Motor neuron (in vitro differentiated cells): Measurements from ENCODE around the gene SPESP1. TPM values are rescaled to one million over a fixed set of nuclear protein-coding genes. Genes with fewer than 3 reads are reported as not detected.

ENCODE experiments used
- ATAC-seq, 8 experiments: fragments of 200-7000 bp; cut with Tn5 transposase; replicated peaks in 6 of 8; 2 replicates each; pipeline ENCODE4 v1.8.0; 2021; ENCODE audit warnings: mild to moderate bottlenecking in 8 of 8, moderate library complexity in 8 of 8
- H3K27ac ChIP-seq, 2 donors: fragments of 250-450 bp; sonication (Bioruptor Pico); 2 replicates each; pipeline ENCODE4 v1.9.0; 2021; ENCODE audit warnings: antibody characterized with exemption in 2 of 2, mild to moderate bottlenecking in 2 of 2, moderate library complexity in 1 of 2
- H3K4me1 ChIP-seq, 2 donors: fragments of 250-450 bp; sonication (Bioruptor Pico); replicated peaks in 1 of 2; 2 replicates each; pipeline ENCODE4 v1.6.1; 2021; ENCODE audit warnings: antibody characterized with exemption in 2 of 2, mild to moderate bottlenecking in 2 of 2, moderate library complexity in 1 of 2
- H3K4me3 ChIP-seq, 5 donors: fragments of 250-450 bp; sonication (Bioruptor Pico); 2 replicates each; pipeline ENCODE4 v1.9.0; 2021; ENCODE audit warnings: antibody characterized with exemption in 5 of 5, mild to moderate bottlenecking in 5 of 5, moderate library complexity in 4 of 5
- WGBS, 10 experiments: fragments of 450-650 bp; shearing (Covaris generic); methylation state at CpG; one replicate each; pipeline ENCODE4 v1.0.0; 2022; 5-methylcytosine and 5-hydroxymethylcytosine counted together
- in situ Hi-C, 9 experiments: fragments of 400-800 bp; cut with MboI; loops; one replicate each; pipeline ENCODE4 v1.15.0; 2021; ENCODE audit warnings: low sequenced_read_pairs in 9 of 9, low pct_unique_long_range_greater_than_20kb in 2 of 9; ENCODE audit not compliant: unreplicated experiment in 9 of 9
- total RNA-seq, 8 experiments: library from RNA; unstranded; fragments of 300-600 nt; gene quantifications; 2 replicates each; pipeline versions ENCODE4 v1.2.3 to v1.2.4, GENCODE V29; 2022

The SPESP1 gene
- 10 to 100 TPM in 1 of 8 experiments, under 1 TPM in 4, not detected in 3; 0.11 to 24.6 (median 0.21) TPM for total RNA-seq

DNA sequence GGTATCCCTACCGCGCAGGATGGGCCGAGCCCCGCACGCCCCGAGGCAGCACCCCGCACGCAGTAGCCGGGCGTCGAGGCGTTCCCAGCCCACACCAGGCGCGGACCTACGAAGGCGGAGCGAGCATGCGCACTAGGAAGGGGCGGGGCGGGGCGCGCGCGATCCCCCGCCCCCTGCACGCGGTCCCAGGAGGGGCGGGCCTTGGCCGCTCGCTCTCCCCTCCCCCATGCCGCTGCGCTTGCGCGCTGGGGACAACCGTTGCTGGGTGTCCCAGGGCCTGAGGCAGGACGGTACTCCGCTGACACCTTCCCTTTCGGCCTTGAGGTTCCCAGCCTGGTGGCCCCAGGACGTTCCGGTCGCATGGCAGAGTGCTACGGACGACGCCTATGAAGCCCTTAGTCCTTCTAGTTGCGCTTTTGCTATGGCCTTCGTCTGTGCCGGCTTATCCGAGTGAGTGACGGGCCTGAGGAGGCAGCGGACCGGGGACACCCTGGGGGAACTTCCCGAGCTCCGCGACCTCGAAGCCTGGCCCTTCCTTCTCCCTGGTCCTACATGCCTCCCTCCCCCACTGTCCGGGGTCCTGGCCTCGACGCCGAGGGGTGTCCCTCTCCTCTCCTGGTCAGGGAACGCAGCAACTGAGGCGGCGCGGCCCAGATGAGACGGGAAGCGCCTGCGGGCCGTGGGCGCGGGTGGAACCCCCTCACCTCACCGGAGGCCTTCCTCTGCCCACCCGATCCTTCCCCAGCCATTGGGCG lies at the start of gene SPESP1:
SPESP1 (plus strand) TSS at position 258 of the 755 bp plus-strand sequence; CDS start at position 387, 129 bp downstream.
- WGBS, 10 experiments, result 83 to 100% (median 96%) methylated on average over 2 to 11 of the region's 72 CpGs; no CpG with 5 or more reads in 6 of the 10 experiments
- Histone ChIP-seq H3K4me1 (no peaks in the 10 kb centered on the region), H3K4me3 (no peak within 1 kb of the TSS), H3K27ac (no peak within 1 kb of the TSS)
- ATAC-seq, result peak in 2 of 8 experiments; percentile 97 to 98
- in situ Hi-C loops, result no loop called here

DNA sequence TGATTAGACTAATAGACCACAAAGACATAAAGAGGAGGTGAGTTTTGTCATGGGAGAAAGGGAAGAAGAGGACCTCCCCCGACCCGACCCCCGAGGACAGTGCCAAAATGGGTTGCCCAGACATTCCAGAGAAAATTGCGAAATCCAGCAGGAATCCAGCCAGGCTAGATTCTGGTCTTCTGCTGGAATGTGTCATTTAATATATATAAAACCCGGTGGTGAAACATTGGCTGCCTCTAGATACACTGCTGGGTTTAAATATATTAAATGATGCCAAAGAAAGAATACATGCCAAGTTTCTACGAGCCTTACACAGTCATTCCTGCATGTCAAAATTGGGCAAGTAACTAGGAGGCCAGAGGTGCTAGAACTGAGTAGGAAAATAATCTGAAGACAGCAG lies 45.3 kb upstream of the SPESP1 start:
- WGBS, 10 experiments, result 0 to 84% (median 49%) methylated on average over 1 to 6 of the region's 6 CpGs; no CpG with 5 or more reads in 2 of the 10 experiments
- no peaks in the 10 kb centered on the region for H3K4me1 ChIP-seq
- in situ Hi-C loops, result loop anchor here in 7 of 9 experiments (25.0 kb wide), 2 partner anchors 323 to 598 kb away; partner anchors contain the start of gene FEM1B (in 1 of the 7)
- ATAC-seq, result no peak
- H3K4me3 ChIP-seq, result no peak overlapping the region
- H3K27ac ChIP-seq, result no peak overlapping the region

DNA sequence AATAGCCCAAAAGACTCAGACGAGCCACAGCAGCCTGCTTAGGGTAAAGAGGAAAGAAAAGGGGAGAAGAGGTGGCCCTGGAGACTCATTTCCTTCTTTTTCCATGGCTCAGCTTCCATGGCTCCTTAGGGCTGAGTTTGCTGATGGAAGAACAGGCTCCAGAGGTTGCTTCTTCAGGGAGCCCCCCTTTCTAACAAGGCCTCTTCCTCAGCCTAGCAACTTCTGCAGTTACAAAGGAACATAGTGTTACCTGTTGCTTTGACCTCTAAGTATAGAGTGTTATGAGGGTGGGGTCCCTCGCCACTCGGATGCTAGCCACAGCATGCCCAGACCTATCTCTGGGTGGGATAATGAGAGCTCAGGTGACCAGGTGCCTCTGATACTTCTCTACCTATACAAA lies 43.2 kb upstream of the SPESP1 start:
- no peak for ATAC-seq
- in situ Hi-C loops, result loop anchor here in 7 of 9 experiments (25.0 kb wide), 2 partner anchors 325 to 600 kb away; partner anchors contain the start of gene FEM1B (in 1 of the 7)
- H3K4me1 ChIP-seq, result no peaks in the 10 kb centered on the region
- no peak overlapping the region for H3K27ac ChIP-seq
- no peak overlapping the region for H3K4me3 ChIP-seq
- 33 to 100% (median 63%) methylated on average over 1 to 3 of the region's 3 CpGs; no CpG with 5 or more reads in 4 of the 10 experiments for WGBS, 10 experiments

DNA sequence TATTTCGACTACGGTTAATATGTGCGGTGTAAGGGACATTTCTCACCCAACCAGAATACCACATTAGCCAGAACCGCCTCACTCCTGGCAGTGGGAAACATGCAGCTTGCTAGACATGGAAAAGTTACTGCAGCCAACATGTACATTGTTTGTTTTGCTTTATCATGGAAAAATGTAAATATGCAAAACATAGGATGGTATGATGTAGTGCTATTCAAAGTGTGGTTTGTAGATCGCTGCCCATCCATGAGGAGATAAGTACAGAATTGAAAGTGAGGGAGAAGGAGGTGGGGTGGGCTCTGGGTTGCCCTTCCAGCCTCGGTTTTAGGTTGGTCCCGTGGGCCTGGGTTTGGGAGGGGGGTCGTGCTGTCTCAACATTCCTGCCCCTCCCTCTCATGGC lies 42.5 kb upstream of the SPESP1 start:
- peak in 3 of 8 experiments; percentile 31 to 98 (median 71) for ATAC-seq
- Histone ChIP-seq H3K4me1 (no peaks in the 10 kb centered on the region), H3K27ac (no peak overlapping the region), H3K4me3 (no peak overlapping the region)
- 63 to 100% (median 77%) methylated on average over 2 to 6 of the region's 8 CpGs for whole genome bisulfite sequencing, 10 experiments
- in situ Hi-C loops, result loop anchor here in 7 of 9 experiments (25.0 kb wide), 2 partner anchors 326 to 601 kb away; partner anchors contain the start of gene FEM1B (in 1 of the 7)

DNA sequence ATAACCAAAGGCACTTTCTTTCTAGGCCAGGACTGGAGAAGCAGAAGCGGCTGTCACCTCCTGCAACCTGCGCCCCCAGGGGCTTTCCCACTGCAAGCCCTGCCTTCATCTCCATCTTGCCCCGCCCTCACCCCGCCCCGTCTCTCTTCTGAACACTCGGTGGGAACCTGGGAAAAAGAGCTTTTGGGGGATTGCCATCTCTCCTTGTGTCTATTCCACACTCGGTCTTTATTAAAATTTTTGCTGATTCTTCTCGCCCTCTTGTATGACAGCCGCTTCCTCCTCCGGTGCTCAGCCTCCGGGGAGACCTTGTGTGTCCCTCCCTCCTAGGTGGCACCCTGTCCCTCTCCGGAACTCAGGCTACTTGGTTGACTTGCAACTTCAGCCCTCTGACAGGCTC lies 41.9 kb upstream of the SPESP1 start:
- Histone ChIP-seq H3K4me1 (no peaks in the 10 kb centered on the region), H3K27ac (no peak overlapping the region), H3K4me3 (no peak overlapping the region)
- in situ Hi-C loops, result loop anchor here in 7 of 9 experiments (25.0 kb wide), 2 partner anchors 326 to 601 kb away; partner anchors contain the start of gene FEM1B (in 1 of the 7)
- WGBS, 10 experiments, result 23 to 100% (median 68%) methylated on average over 1 to 4 of the region's 12 CpGs; no CpG with 5 or more reads in 4 of the 10 experiments
- ATAC-seq, result peak in 2 of 8 experiments; percentile 38 to 46

DNA sequence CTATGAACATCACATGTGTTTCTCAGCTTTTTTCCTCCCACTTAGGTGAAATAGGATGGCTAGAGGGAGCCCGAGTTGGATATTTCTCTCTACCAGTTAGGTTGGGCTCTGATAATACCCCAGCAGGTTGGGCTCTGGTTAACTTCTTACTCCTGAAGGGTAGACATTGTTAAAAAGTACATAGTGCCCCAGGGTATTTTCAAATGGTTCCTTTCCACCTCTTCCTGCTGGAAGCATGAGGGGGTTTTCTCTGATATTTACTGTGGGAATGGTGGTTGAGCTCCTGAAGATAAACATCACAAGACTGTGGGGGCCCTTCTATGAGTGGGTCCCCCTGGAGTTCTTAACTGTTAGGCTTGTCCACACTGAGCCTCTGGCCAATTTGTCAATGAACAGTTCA lies 36.1 kb upstream of the SPESP1 start:
- WGBS, 10 experiments, result 60 to 86% methylated on average over 1 of the region's 1 CpG; no CpG with 5 or more reads in 8 of the 10 experiments
- H3K4me1 ChIP-seq, result peaks cover 0 to 2% of the 10 kb centered on the region in 2 donors
- no peak overlapping the region for H3K4me3 ChIP-seq
- no peak for ATAC-seq
- no peak overlapping the region for H3K27ac ChIP-seq
- in situ Hi-C loops, result loop anchor here in 7 of 9 experiments (25.0 kb wide), 2 partner anchors 332 to 607 kb away; partner anchors contain the start of gene FEM1B (in 1 of the 7)

DNA sequence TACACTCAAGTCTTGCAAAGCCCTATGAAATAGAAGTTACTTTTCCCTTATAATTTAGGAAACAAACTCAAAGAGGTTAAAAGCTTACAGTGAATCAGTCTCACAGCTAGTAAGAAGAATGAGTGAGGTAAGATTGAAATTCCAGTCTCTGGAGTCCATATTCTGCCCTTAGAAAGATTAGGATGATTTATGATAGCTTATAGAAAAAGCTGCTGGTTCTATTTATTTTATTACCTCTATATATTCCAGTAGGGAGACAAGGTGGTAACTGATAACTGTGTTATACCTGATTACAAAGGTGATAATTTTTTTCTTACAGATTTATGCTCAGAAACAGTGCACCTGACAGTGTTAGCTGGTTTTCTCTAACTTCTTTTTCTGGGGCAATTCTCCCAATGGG lies 34.1 kb upstream of the SPESP1 start:
- Histone ChIP-seq H3K4me1 (peaks cover 0 to 2% of the 10 kb centered on the region in 2 donors), H3K4me3 (no peak overlapping the region), H3K27ac (no peak overlapping the region)
- no peak for ATAC-seq
- in situ Hi-C loops, result loop anchor here in 7 of 9 experiments (25.0 kb wide), 2 partner anchors 334 to 609 kb away; partner anchors contain the start of gene FEM1B (in 1 of the 7)

DNA sequence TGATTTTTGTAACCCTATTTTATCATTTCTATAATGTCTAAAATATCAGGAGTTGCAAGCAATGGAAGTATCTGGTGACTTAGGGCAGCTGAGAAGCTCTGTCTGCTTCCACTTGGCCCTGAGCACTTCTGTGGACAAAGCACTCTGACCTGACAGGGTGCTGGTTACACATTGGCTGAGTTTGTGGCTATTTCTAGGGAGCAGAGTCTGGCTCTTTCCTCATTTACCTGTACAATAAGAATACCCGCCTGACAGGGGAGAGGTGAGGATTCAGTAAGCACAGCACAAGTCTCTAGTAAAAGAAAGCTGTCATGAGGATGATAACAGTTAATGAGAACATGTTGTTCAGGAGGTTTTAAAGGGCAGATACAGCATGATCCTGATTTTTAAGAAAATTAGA lies 33.3 kb upstream of the SPESP1 start:
- in situ Hi-C loops, result loop anchor here in 7 of 9 experiments (25.0 kb wide), 2 partner anchors 335 to 610 kb away; partner anchors contain the start of gene FEM1B (in 1 of the 7)
- no peak for ATAC-seq
- 17 to 86% (median 80%) methylated on average over 1 of the region's 1 CpG; no CpG with 5 or more reads in 3 of the 10 experiments for WGBS, 10 experiments
- no peak overlapping the region for H3K27ac ChIP-seq
- H3K4me3 ChIP-seq, result no peak overlapping the region
- H3K4me1 ChIP-seq, result peaks cover 0 to 2% of the 10 kb centered on the region in 2 donors

DNA sequence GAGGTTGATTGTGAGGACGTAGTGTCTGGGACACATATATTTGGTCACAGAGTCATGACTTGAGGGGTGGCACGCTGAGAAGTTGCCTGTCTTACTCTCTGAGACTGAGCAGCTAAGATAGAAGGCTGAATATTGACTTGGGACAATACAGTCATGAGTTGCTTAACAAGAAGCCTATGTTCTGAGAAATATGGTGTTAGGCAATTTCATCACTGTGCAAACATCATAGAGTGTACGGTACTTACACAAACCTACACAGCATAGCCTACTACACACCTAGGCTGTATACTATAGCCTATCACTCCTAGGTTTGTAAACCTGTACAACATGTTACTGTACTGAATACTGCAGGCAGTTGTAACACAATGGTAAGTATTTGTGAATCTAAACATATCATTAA lies 30.3 kb upstream of the SPESP1 start:
- in situ Hi-C loops, result no loop called here
- ATAC-seq, result no peak
- WGBS, 10 experiments, result 41 to 100% (median 83%) methylated on average over 1 to 3 of the region's 3 CpGs; no CpG with 5 or more reads in 1 of the 10 experiments
- no peak overlapping the region for H3K27ac ChIP-seq
- H3K4me3 ChIP-seq, result no peak overlapping the region
- H3K4me1 ChIP-seq, result peaks cover 0 to 2% of the 10 kb centered on the region in 2 donors

DNA sequence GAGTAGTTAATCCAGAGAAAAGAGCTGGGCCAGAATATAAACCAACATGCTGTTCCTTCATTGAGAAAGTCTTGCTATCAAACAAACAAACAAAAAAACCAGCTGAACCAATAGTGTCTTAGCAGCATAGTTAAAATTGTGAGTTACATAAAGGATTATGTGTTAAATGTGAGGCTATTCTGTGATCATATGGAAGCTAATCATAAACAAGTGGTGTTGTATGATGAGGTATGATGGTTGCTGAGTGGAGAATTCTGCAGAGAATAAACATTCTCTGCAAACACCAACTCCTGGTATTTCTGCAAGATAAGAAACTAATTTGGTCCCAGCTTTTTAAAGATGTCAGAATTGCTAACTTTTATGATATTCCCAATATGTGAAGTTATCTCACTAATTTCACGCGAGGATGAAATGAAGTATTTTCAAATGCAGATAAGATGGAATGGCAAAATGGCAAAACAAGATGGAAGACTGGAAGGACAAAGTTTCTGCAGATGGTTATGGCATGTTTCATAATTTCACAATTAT lies 22.9 kb upstream of the SPESP1 start:
- H3K27ac ChIP-seq, result no peak overlapping the region
- no peaks in the 10 kb centered on the region for H3K4me1 ChIP-seq
- in situ Hi-C loops, result no loop called here
- H3K4me3 ChIP-seq, result no peak overlapping the region
- WGBS, 10 experiments, result 55 to 100% (median 93%) methylated on average over 2 of the region's 2 CpGs; no CpG with 5 or more reads in 2 of the 10 experiments
- ATAC-seq, result no peak

DNA sequence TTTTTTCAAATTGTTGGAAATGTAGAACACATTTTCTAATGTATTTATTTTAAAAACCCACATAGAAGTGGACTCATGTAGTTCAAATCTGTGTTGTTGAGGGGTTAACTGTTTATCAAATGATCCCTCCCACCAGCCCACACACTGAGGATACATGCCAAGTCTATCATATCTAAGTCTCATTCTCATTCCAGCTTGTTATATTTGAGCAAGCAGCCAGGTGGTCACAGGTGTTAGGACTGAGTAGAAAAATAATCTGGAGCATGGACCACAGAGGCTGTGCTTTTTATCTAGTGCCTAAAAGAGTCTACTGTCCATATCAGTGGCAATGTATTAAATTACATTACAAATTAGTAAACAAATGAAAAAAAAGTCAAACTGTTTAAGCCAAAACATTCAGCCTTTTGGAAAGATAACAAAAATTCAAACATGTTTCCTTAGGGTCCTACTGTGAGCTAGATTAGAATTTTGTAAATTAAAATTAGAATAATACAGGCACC lies 20.7 kb upstream of the SPESP1 start:
- in situ Hi-C loops, result no loop called here
- ATAC-seq, result no peak
- Histone ChIP-seq H3K4me3 (no peak overlapping the region), H3K27ac (no peak overlapping the region), H3K4me1 (no peaks in the 10 kb centered on the region)

DNA sequence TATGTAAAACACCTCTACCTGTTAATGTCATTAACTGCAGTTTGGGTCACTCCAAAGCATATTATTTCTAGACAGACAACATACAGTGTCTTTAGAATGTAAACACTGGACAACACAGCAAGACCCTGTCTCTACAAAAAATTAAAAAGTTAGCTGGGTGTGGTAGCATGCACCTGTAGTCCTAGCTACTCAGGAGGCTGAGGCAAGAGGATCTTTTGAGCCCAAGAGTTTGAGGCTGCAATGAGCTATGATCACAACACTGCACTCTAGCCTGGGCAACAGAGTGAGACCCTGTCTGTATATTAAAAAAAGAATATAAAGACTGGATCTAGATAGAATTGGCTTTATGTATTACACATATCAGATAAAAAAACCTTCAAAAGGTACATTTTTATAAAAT lies 20.0 kb upstream of the SPESP1 start:
- no peaks in the 10 kb centered on the region for H3K4me1 ChIP-seq
- in situ Hi-C loops, result no loop called here
- no peak overlapping the region for H3K4me3 ChIP-seq
- ATAC-seq, result no peak
- H3K27ac ChIP-seq, result no peak overlapping the region

DNA sequence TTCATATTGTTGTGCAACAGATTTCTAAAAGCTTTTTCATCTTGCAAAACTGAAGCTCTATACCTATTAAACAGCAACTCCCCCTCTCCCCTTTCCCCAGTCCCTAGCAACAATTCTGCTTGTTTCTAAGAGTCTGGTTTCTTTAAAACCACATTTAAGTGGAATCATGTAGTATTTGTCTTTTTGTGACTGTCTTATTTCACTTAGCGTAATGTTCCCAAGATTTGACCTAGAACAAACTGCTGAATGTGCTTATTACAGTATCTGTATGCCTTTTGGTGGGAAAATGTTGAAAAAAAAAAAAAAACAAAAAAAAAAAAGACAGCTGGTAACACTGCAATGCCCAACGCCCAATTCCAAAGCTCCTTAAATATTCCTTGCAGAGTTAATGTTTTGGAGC lies 19.5 kb upstream of the SPESP1 start:
- in situ Hi-C loops, result no loop called here
- 23 to 80% (median 60%) methylated on average over 1 to 2 of the region's 2 CpGs; no CpG with 5 or more reads in 2 of the 10 experiments for WGBS, 10 experiments
- no peaks in the 10 kb centered on the region for H3K4me1 ChIP-seq
- ATAC-seq, result no peak
- H3K27ac ChIP-seq, result no peak overlapping the region
- no peak overlapping the region for H3K4me3 ChIP-seq
